GM12878 (cell line): ENCODE data around the gene DAO. TPM values are rescaled to one million over a fixed set of nuclear protein-coding genes. Genes with fewer than 3 reads are reported as not detected.

Experiments
- IRF5 ChIP-seq: fragments of 450-650 bp; IDR thresholded peaks from 2 replicates; pipeline ENCODE4 v1.6.1; 2017; ENCODE audit warnings: borderline replicate concordance
- MTA2 ChIP-seq: fragments of 450-650 bp; IDR thresholded peaks from 2 replicates; pipeline ENCODE4 v1.6.1; 2016; ENCODE audit warnings: low read depth, mild to moderate bottlenecking, moderate library complexity
- MYC ChIP-seq: IDR thresholded peaks from 2 replicates; pipeline ENCODE4 v1.6.1; 2011; ENCODE audit warnings: mild to moderate bottlenecking, low read length, moderate library complexity, inconsistent platforms; ENCODE audit not compliant: insufficient read depth, insufficient replicate concordance, insufficient read length, severe bottlenecking
- RBBP5 ChIP-seq: fragments of 200-600 bp; sonication (generic); conservative IDR thresholded peaks from 2 replicates; pipeline ENCODE4 v1.6.1; 2016
- SMAD5 ChIP-seq: IDR thresholded peaks from 2 replicates; pipeline ENCODE4 v1.6.1; 2016; ENCODE audit warnings: antibody characterized with exemption, low read depth
- SRF ChIP-seq, 2 experiments: IDR thresholded peaks; 2 replicates each; pipeline ENCODE4 v1.6.1; 2011; ENCODE audit warnings: low read depth in 2 of 2, low read length in 2 of 2, mild to moderate bottlenecking in 1 of 2, moderate library complexity in 1 of 2
- polyA plus RNA-seq, 11 experiments: library from polyadenylated mRNA; depleted of rRNA in 4 of 11; unstranded in 6 of 11; stranded (reverse) in 5 of 11; fragments of >200 nt; fragmentation: Nextera tagmentation in 4 of 11; fragmentation: Illumina TruSeq in 1 of 11; extraction: Ambion mirVana in 4 of 11; extraction: Trizol in 1 of 11; gene quantifications; 1 replicate in 1 of 11; 2 replicates in 10 of 11; pipeline versions ENCODE4 v1.2.1 to v1.2.3, GENCODE V29; 2011 to 2016; ENCODE audit warnings: inconsistent platforms in 2 of 11, missing spikeins in 2 of 11, low read depth in 1 of 11
- total RNA-seq, 4 experiments: library from RNA; depleted of rRNA in 3 of 4; stranded (reverse); fragments of >200 nt in 3 of 4; fragmentation: Illumina TruSeq in 1 of 4; extraction: Trizol in 1 of 4; gene quantifications; 2 replicates each; pipeline versions ENCODE4 v1.2.1 to v1.2.3, GENCODE V29; 2013 to 2021
- TF ChIP-seq, protein P1 (sequence below): fragments of 450-650 bp; IDR thresholded peaks from 2 replicates; pipeline ENCODE4 v1.6.1; 2017; ENCODE audit warnings: low read depth, mild to moderate bottlenecking, moderate library complexity
- TF ChIP-seq, protein P2 (sequence below): IDR thresholded peaks from 2 replicates; pipeline ENCODE4 v1.6.1; 2011; ENCODE audit warnings: low read depth, low read length, improper control_type of control experiment, borderline replicate concordance
- TF ChIP-seq, protein P3 (sequence below): fragments of 450-650 bp; IDR thresholded peaks from 2 replicates; pipeline ENCODE4 v1.6.1; 2017; ENCODE audit warnings: mild to moderate bottlenecking, moderate library complexity

DAO gene
- total and polyA plus RNA-seq, 10 of the 15 experiments (the other 5 are each of a cell fraction or from before 2014, with no cell fraction given), result 0.15 TPM; not detected in 9

GRCh38 chr12:108832730-108833354 lies 47.0 kb upstream of the DAO start (continued):
- TF ChIP-seq, protein P1, sequence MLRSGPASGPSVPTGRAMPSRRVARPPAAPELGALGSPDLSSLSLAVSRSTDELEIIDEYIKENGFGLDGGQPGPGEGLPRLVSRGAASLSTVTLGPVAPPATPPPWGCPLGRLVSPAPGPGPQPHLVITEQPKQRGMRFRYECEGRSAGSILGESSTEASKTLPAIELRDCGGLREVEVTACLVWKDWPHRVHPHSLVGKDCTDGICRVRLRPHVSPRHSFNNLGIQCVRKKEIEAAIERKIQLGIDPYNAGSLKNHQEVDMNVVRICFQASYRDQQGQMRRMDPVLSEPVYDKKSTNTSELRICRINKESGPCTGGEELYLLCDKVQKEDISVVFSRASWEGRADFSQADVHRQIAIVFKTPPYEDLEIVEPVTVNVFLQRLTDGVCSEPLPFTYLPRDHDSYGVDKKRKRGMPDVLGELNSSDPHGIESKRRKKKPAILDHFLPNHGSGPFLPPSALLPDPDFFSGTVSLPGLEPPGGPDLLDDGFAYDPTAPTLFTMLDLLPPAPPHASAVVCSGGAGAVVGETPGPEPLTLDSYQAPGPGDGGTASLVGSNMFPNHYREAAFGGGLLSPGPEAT, result no peak
- TF ChIP-seq MTA2, result no peak
- no peak for TF ChIP-seq RBBP5
- TF ChIP-seq, protein P2, sequence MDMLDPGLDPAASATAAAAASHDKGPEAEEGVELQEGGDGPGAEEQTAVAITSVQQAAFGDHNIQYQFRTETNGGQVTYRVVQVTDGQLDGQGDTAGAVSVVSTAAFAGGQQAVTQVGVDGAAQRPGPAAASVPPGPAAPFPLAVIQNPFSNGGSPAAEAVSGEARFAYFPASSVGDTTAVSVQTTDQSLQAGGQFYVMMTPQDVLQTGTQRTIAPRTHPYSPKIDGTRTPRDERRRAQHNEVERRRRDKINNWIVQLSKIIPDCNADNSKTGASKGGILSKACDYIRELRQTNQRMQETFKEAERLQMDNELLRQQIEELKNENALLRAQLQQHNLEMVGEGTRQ, result no peak
- TF ChIP-seq IRF5, result no peak
- TF ChIP-seq, protein P3, sequence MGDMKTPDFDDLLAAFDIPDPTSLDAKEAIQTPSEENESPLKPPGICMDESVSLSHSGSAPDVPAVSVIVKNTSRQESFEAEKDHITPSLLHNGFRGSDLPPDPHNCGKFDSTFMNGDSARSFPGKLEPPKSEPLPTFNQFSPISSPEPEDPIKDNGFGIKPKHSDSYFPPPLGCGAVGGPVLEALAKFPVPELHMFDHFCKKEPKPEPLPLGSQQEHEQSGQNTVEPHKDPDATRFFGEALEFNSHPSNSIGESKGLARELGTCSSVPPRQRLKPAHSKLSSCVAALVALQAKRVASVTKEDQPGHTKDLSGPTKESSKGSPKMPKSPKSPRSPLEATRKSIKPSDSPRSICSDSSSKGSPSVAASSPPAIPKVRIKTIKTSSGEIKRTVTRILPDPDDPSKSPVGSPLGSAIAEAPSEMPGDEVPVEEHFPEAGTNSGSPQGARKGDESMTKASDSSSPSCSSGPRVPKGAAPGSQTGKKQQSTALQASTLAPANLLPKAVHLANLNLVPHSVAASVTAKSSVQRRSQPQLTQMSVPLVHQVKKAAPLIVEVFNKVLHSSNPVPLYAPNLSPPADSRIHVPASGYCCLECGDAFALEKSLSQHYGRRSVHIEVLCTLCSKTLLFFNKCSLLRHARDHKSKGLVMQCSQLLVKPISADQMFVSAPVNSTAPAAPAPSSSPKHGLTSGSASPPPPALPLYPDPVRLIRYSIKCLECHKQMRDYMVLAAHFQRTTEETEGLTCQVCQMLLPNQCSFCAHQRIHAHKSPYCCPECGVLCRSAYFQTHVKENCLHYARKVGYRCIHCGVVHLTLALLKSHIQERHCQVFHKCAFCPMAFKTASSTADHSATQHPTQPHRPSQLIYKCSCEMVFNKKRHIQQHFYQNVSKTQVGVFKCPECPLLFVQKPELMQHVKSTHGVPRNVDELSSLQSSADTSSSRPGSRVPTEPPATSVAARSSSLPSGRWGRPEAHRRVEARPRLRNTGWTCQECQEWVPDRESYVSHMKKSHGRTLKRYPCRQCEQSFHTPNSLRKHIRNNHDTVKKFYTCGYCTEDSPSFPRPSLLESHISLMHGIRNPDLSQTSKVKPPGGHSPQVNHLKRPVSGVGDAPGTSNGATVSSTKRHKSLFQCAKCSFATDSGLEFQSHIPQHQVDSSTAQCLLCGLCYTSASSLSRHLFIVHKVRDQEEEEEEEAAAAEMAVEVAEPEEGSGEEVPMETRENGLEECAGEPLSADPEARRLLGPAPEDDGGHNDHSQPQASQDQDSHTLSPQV, result no peak
- no peak for TF ChIP-seq SRF (IDR thresholded peaks at IDR 0.05; ENCODE audit: low read depth in 2 of 2, low read length in 2 of 2)
- no peak for TF ChIP-seq SMAD5
- no peak for TF ChIP-seq MYC
